SK-N-SH (cell line): ENCODE measurements around the gene TAF1B. TPM values are rescaled to one million over a fixed set of nuclear protein-coding genes. Genes with fewer than 3 reads are reported as not detected.

Experiments
- CTCF ChIA-PET: fragments of 300-600, 350-600 bp; formaldehyde crosslinking; extraction: SDS; loops from one replicate; lab custom pipeline; 2021; lab: Yijun Ruan, JAX
- POLR2A ChIA-PET: fragments of 350-600 bp; sonication (Branson Sonifier 250); formaldehyde crosslinking; extraction: SDS; loops from one replicate; lab custom pipeline; 2020; ENCODE audit warnings: antibody characterized with exemption, inconsistent platforms; lab: Yijun Ruan, JAX
- DNase-seq: peaks from one replicate; pipeline ENCODE4 v3.0.0; 2012
- H2AFZ ChIP-seq: fragments of 200-600 bp; sonication (generic); 2 replicates; pipeline ENCODE4 v1.8.1; 2016; ENCODE audit warnings: antibody characterized with exemption, mild to moderate bottlenecking, low read depth
- H3F3A ChIP-seq: fragments of 200-600 bp; sonication (generic); replicated peaks from 2 replicates; pipeline ENCODE3; 2016; ENCODE audit warnings: antibody characterized with exemption, mild to moderate bottlenecking; ENCODE audit not compliant: insufficient read depth
- H3K27ac ChIP-seq, 2 experiments: fragments of 200-500 bp in 1 of 2; fragments of 200-600 bp in 1 of 2; sonication (Bioruptor generic) in 1 of 2; sonication (generic), shearing (Covaris generic) in 1 of 2; 2 replicates each; pipeline versions ENCODE4 v1.5.1 to v1.6.1; 2014 to 2016; ENCODE audit warnings: low read depth in 2 of 2, inconsistent platforms in 1 of 2, low read length in 1 of 2, mild to moderate bottlenecking in 1 of 2, mixed read lengths in 1 of 2
- H3K27me3 ChIP-seq: fragments of 200-600 bp; sonication (generic), shearing (Covaris generic); 2 replicates; pipeline ENCODE4 v1.6.1; 2016; ENCODE audit warnings: mixed run types; ENCODE audit not compliant: insufficient read depth
- H3K36me3 ChIP-seq, 2 experiments: fragments of 200-500 bp in 1 of 2; fragments of 200-600 bp in 1 of 2; sonication (Bioruptor generic) in 1 of 2; sonication (generic) in 1 of 2; replicated peaks in 1 of 2; 2 replicates each; pipeline versions ENCODE3 to v1.5.1; 2014 to 2016; ENCODE audit warnings: low read length in 1 of 2, mild to moderate bottlenecking in 1 of 2; ENCODE audit not compliant: insufficient read depth in 2 of 2, control insufficient read depth in 1 of 2
- H3K4me1 ChIP-seq, 2 experiments: fragments of 200-500 bp in 1 of 2; fragments of 200-600 bp in 1 of 2; sonication (Bioruptor generic) in 1 of 2; sonication (generic), shearing (Covaris generic) in 1 of 2; 2 replicates each; pipeline versions ENCODE4 v1.5.1 to v1.6.1; 2014 to 2016; ENCODE audit warnings: low read depth in 1 of 2, low read length in 1 of 2, mixed run types in 1 of 2; ENCODE audit not compliant: insufficient read depth in 2 of 2, control insufficient read depth in 1 of 2
- H3K4me2 ChIP-seq: fragments of 200-600 bp; sonication (generic), shearing (Covaris generic); 2 replicates; pipeline ENCODE4 v1.6.1; 2017; ENCODE audit warnings: mixed run types
- H3K4me3 ChIP-seq, 2 experiments: fragments of 200-500 bp in 1 of 2; fragments of 200-600 bp in 1 of 2; sonication (Bioruptor generic) in 1 of 2; sonication (generic), shearing (Covaris generic) in 1 of 2; 2 replicates each; pipeline versions ENCODE4 v1.5.1 to v1.8.1; 2014 to 2016; ENCODE audit warnings: low read depth in 2 of 2, inconsistent platforms in 1 of 2, low read length in 1 of 2, mild to moderate bottlenecking in 1 of 2, mixed read lengths in 1 of 2, moderate library complexity in 1 of 2
- H3K79me2 ChIP-seq: fragments of 200-600 bp; sonication (generic); 2 replicates; pipeline ENCODE4 v1.8.1; 2017; ENCODE audit warnings: mild to moderate bottlenecking; ENCODE audit not compliant: insufficient read depth
- H3K9ac ChIP-seq: fragments of 200-600 bp; sonication (generic); 2 replicates; pipeline ENCODE4 v1.6.1; 2017; ENCODE audit warnings: mixed run types
- H3K9me2 ChIP-seq: fragments of 200-600 bp; sonication (generic); 2 replicates; pipeline ENCODE4 v1.6.1; 2017; ENCODE audit warnings: mixed run types
- H3K9me3 ChIP-seq: fragments of 200-600 bp; sonication (generic); 2 replicates; pipeline ENCODE4 v1.6.1; 2017; ENCODE audit warnings: mixed run types, mild to moderate bottlenecking, moderate library complexity
- H4K20me1 ChIP-seq: fragments of 200-600 bp; sonication (generic); 2 replicates; pipeline ENCODE4 v1.6.1; 2017; ENCODE audit warnings: mild to moderate bottlenecking, mixed run types; ENCODE audit not compliant: insufficient read depth
- ELF1 ChIP-seq: IDR thresholded peaks from 2 replicates; pipeline ENCODE4 v1.4.0; 2012
- EP300 ChIP-seq, 2 experiments: IDR thresholded peaks; 2 replicates each; pipeline versions ENCODE4 v1.4.0 to v1.6.1; 2012; ENCODE audit warnings: borderline replicate concordance in 1 of 2, low read depth in 1 of 2, low read length in 1 of 2
- EZH2phosphoT487 ChIP-seq: fragments of 200-600 bp; sonication (generic); IDR thresholded peaks from 2 replicates; pipeline ENCODE4 v1.6.1; 2017; ENCODE audit warnings: low read depth, mixed run types, mild to moderate bottlenecking, antibody characterized with exemption, moderate library complexity, borderline replicate concordance
- FOSL2 ChIP-seq: IDR thresholded peaks from 2 replicates; pipeline ENCODE4 v1.4.0; 2012; ENCODE audit warnings: low read depth, mild to moderate bottlenecking, moderate library complexity, borderline replicate concordance
- FOXJ3 ChIP-seq: sonication (generic); formaldehyde crosslinking; IDR thresholded peaks from 2 replicates; pipeline ENCODE4 v1.5.1; 2020; ENCODE audit warnings: mild to moderate bottlenecking, missing genetic modification reagents
- FOXM1 ChIP-seq: IDR thresholded peaks from 2 replicates; pipeline ENCODE4 v1.4.0; 2012; ENCODE audit warnings: low read depth, mild to moderate bottlenecking
- GATA2 ChIP-seq: sonication (generic); formaldehyde crosslinking; IDR thresholded peaks from 2 replicates; pipeline ENCODE4 v1.5.0; 2020; ENCODE audit warnings: mild to moderate bottlenecking, missing genetic modification reagents
- MEF2A ChIP-seq: IDR thresholded peaks from 2 replicates; pipeline ENCODE4 v1.4.0; 2012; ENCODE audit warnings: low read depth, borderline replicate concordance
- MXI1 ChIP-seq: IDR thresholded peaks from 2 replicates; pipeline ENCODE4 v1.6.1; 2012; ENCODE audit warnings: mild to moderate bottlenecking, low read depth, low read length, improper control_type of control experiment
- NRF1 ChIP-seq: IDR thresholded peaks from 2 replicates; pipeline ENCODE4 v1.6.1; 2012; ENCODE audit warnings: low read depth, mild to moderate bottlenecking, low read length
- POLR2AphosphoS5 ChIP-seq: IDR thresholded peaks from 2 replicates; pipeline ENCODE4 v1.6.1; 2012; ENCODE audit warnings: low read depth, low read length
- RFX5 ChIP-seq: IDR thresholded peaks from 2 replicates; pipeline ENCODE4 v1.6.1; 2012; ENCODE audit warnings: mild to moderate bottlenecking, improper control_type of control experiment, low read length
- RXRA ChIP-seq: IDR thresholded peaks from 2 replicates; pipeline ENCODE4 v1.4.0; 2012; ENCODE audit warnings: low read depth, mild to moderate bottlenecking, borderline replicate concordance
- SMC3 ChIP-seq: IDR thresholded peaks from 2 replicates; pipeline ENCODE4 v1.6.1; 2012; ENCODE audit warnings: low read depth, low read length, improper control_type of control experiment
- TAF1 ChIP-seq: IDR thresholded peaks from 2 replicates; pipeline ENCODE4 v1.6.1; 2012; ENCODE audit warnings: low read depth, mild to moderate bottlenecking, low read length, moderate library complexity, borderline replicate concordance
- TCF12 ChIP-seq: IDR thresholded peaks from 2 replicates; pipeline ENCODE4 v1.4.0; 2012
- TEAD4 ChIP-seq: IDR thresholded peaks from 2 replicates; pipeline ENCODE4 v1.4.0; 2012; ENCODE audit warnings: mild to moderate bottlenecking, borderline replicate concordance; ENCODE audit not compliant: insufficient read depth
- WGBS: methylation state at CpG from one replicate; pipeline ENCODE4 v1.1.6; 2017; ENCODE audit warnings: low lambda C conversion rate; 5-methylcytosine and 5-hydroxymethylcytosine counted together
- polyA plus RNA-seq, 3 experiments: library from polyadenylated mRNA; depleted of rRNA; stranded (reverse); fragments of >200 nt; gene quantifications; 2 replicates each; pipeline ENCODE4 v1.2.3, GENCODE V29; 2012
- TF ChIP-seq, protein P1 (sequence below): IDR thresholded peaks from 2 replicates; pipeline ENCODE4 v1.6.1; 2012; ENCODE audit warnings: mild to moderate bottlenecking, low read depth, low read length, moderate library complexity
- TF ChIP-seq, protein P2 (sequence below): fragments of 150-350 bp; IDR thresholded peaks from 2 replicates; pipeline ENCODE4 v1.6.1; 2016; ENCODE audit warnings: mild to moderate bottlenecking, low read depth, low read length
- TF ChIP-seq, protein P3 (sequence below): fragments of 200-600 bp; sonication (generic); IDR thresholded peaks from 2 replicates; pipeline ENCODE4 v1.6.1; 2017; ENCODE audit warnings: antibody characterized with exemption, mild to moderate bottlenecking, moderate library complexity

TAF1B gene
- polyA plus RNA-seq, 1 of the 3 experiments (the other 2 are of a cell fraction) = 7.8 TPM

DNA sequence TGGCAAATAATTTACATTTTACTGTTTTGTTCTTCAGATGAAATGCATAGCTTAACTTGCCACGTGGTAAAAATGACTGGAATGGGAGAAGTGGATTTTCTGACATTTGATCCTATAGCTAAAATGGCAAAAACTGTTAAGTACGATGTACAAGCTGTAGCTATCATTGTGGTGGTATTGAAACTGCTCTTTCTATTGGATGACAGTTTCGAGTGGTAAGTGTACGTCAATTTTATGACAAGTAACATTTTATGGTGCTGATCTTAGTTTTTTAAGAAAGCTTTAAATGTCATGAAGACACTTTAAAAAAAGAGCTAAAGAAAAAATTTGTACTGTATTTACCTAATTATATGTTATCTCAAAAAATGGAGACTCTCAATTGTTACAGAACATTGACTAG, 67.4 kb downstream of the TAF1B start:
- Histone ChIP-seq H3K27ac (no peak overlapping the region), H3K27me3 (no peaks in the 10 kb centered on the region), H3K4me1 (peaks cover 0 to 7% of the 10 kb centered on the region in 2 experiments; a peak in 2 of 4 replicates), H4K20me1 (no peaks in the 10 kb centered on the region), H3K9ac (no peak overlapping the region), H3K79me2 (no peaks in the 10 kb centered on the region), H3K4me3 (no peak overlapping the region), H3K4me2 (no peak overlapping the region), H2AFZ (no peak overlapping the region), H3K36me3 (peaks cover 31 to 60% of the 10 kb centered on the region in 2 experiments), H3F3A (peaks cover 3% of the 10 kb centered on the region), H3K9me2 (no peaks in the 10 kb centered on the region), H3K9me3 (no peaks in the 10 kb centered on the region)
- 75% methylated on average over 4 of the region's 4 CpGs for WGBS
- no peak for TF ChIP-seq NRF1
- no peak for TF ChIP-seq TCF12
- no peak for TF ChIP-seq TEAD4
- TF ChIP-seq EP300 (IDR thresholded peaks at IDR 0.05; ENCODE audit: borderline replicate concordance in 1 of 2, low read depth in 1 of 2, low read length in 1 of 2) = no peak
- TF ChIP-seq ELF1 = no peak
- TF ChIP-seq MXI1 = no peak
- TF ChIP-seq, protein P1, sequence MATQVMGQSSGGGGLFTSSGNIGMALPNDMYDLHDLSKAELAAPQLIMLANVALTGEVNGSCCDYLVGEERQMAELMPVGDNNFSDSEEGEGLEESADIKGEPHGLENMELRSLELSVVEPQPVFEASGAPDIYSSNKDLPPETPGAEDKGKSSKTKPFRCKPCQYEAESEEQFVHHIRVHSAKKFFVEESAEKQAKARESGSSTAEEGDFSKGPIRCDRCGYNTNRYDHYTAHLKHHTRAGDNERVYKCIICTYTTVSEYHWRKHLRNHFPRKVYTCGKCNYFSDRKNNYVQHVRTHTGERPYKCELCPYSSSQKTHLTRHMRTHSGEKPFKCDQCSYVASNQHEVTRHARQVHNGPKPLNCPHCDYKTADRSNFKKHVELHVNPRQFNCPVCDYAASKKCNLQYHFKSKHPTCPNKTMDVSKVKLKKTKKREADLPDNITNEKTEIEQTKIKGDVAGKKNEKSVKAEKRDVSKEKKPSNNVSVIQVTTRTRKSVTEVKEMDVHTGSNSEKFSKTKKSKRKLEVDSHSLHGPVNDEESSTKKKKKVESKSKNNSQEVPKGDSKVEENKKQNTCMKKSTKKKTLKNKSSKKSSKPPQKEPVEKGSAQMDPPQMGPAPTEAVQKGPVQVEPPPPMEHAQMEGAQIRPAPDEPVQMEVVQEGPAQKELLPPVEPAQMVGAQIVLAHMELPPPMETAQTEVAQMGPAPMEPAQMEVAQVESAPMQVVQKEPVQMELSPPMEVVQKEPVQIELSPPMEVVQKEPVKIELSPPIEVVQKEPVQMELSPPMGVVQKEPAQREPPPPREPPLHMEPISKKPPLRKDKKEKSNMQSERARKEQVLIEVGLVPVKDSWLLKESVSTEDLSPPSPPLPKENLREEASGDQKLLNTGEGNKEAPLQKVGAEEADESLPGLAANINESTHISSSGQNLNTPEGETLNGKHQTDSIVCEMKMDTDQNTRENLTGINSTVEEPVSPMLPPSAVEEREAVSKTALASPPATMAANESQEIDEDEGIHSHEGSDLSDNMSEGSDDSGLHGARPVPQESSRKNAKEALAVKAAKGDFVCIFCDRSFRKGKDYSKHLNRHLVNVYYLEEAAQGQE = no peak
- TF ChIP-seq POLR2AphosphoS5 = no peak
- TF ChIP-seq RFX5 = no peak
- TF ChIP-seq SMC3 = no peak
- TF ChIP-seq TAF1 = no peak
- TF ChIP-seq FOXJ3 (CRISPR knock-in tag) = no peak
- no peak for TF ChIP-seq EZH2phosphoT487
- TF ChIP-seq FOXM1 = no peak
- no peak for TF ChIP-seq GATA2
- no peak for TF ChIP-seq FOSL2
- no peak for TF ChIP-seq MEF2A
- no peak for TF ChIP-seq RXRA
- TF ChIP-seq, protein P2, sequence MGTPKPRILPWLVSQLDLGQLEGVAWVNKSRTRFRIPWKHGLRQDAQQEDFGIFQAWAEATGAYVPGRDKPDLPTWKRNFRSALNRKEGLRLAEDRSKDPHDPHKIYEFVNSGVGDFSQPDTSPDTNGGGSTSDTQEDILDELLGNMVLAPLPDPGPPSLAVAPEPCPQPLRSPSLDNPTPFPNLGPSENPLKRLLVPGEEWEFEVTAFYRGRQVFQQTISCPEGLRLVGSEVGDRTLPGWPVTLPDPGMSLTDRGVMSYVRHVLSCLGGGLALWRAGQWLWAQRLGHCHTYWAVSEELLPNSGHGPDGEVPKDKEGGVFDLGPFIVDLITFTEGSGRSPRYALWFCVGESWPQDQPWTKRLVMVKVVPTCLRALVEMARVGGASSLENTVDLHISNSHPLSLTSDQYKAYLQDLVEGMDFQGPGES = no peak
- TF ChIP-seq, protein P3, sequence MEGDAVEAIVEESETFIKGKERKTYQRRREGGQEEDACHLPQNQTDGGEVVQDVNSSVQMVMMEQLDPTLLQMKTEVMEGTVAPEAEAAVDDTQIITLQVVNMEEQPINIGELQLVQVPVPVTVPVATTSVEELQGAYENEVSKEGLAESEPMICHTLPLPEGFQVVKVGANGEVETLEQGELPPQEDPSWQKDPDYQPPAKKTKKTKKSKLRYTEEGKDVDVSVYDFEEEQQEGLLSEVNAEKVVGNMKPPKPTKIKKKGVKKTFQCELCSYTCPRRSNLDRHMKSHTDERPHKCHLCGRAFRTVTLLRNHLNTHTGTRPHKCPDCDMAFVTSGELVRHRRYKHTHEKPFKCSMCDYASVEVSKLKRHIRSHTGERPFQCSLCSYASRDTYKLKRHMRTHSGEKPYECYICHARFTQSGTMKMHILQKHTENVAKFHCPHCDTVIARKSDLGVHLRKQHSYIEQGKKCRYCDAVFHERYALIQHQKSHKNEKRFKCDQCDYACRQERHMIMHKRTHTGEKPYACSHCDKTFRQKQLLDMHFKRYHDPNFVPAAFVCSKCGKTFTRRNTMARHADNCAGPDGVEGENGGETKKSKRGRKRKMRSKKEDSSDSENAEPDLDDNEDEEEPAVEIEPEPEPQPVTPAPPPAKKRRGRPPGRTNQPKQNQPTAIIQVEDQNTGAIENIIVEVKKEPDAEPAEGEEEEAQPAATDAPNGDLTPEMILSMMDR = no peak
- ChIA-PET POLR2A (no interaction called here), CTCF (interaction anchor here (1.5 to 2.6 kb wide), 5 partner anchors 11 to 112 kb away, joined by 3 to 8 read pairs (median 6); no protein-coding TSS in a partner anchor)
- DNase-seq = no peak
